ENCODE measurements around the gene ZSCAN2. TPM values are rescaled to one million over a fixed set of nuclear protein-coding genes. Genes with fewer than 3 reads are reported as not detected.

Gene ZSCAN2
- total RNA-seq, 1 donor from 2014 or later: 26.2 TPM

GRCh38 chr15:84609818-84610525, 9.2 kb downstream of the ZSCAN2 start:
- no peak overlapping the region for H3K27ac Mint-ChIP-seq

GRCh38 chr15:84611631-84612030, 10.8 kb downstream of the ZSCAN2 start:
- H3K27ac Mint-ChIP-seq: no peak overlapping the region
- H3K9me3 Mint-ChIP-seq: no peaks in the 10 kb centered on the region
- no peak for DNase-seq (ENCODE audit: extremely low spot score, unreplicated experiment)
- H3K27me3 Mint-ChIP-seq: no peaks in the 10 kb centered on the region
- TF ChIP-seq CTCF (conservative IDR thresholded peaks at IDR 0.05): no peak
- H3K36me3 Mint-ChIP-seq: peaks cover 56% of the 10 kb centered on the region
- H3K4me3 Mint-ChIP-seq: no peak overlapping the region
- peaks cover 12% of the 10 kb centered on the region for H3K4me1 Mint-ChIP-seq (ENCODE audit: unreplicated experiment)

More at GRCh38 chr15:84609818-84610525, 9.2 kb downstream of the ZSCAN2 start:
- no peak for TF ChIP-seq CTCF (conservative IDR thresholded peaks at IDR 0.05)
- Mint-ChIP-seq H3K9me3 (no peaks in the 10 kb centered on the region), H3K4me3 (no peak overlapping the region), H3K27me3 (no peaks in the 10 kb centered on the region), H3K36me3 (peaks cover 57% of the 10 kb centered on the region), H3K4me1 (ENCODE audit: unreplicated experiment) (peaks cover 27% of the 10 kb centered on the region)
- no peak for DNase-seq (ENCODE audit: extremely low spot score, unreplicated experiment)

GRCh38 chr15:84616235-84616634, 15.4 kb downstream of the ZSCAN2 start:
- DNase-seq (ENCODE audit: extremely low spot score, unreplicated experiment): no peak
- no peak for TF ChIP-seq CTCF (conservative IDR thresholded peaks at IDR 0.05)
- Mint-ChIP-seq H3K27ac (no peak overlapping the region), H3K4me1 (ENCODE audit: unreplicated experiment) (no peaks in the 10 kb centered on the region), H3K9me3 (peaks cover 13% of the 10 kb centered on the region), H3K4me3 (no peak overlapping the region), H3K27me3 (no peaks in the 10 kb centered on the region), H3K36me3 (peaks cover 52% of the 10 kb centered on the region)

GRCh38 chr15:84620626-84621025, 19.8 kb downstream of the ZSCAN2 start:
- Mint-ChIP-seq H3K27me3 (no peaks in the 10 kb centered on the region), H3K4me1 (ENCODE audit: unreplicated experiment) (no peaks in the 10 kb centered on the region), H3K27ac (no peak overlapping the region), H3K9me3 (peaks cover 20% of the 10 kb centered on the region), H3K36me3 (peaks cover 61% of the 10 kb centered on the region), H3K4me3 (no peak overlapping the region)
- no peak for DNase-seq (ENCODE audit: extremely low spot score, unreplicated experiment)
- TF ChIP-seq CTCF (conservative IDR thresholded peaks at IDR 0.05): no peak

GRCh38 chr15:84621358-84621979, 20.7 kb downstream of the ZSCAN2 start:
- H3K4me3 Mint-ChIP-seq: no peak overlapping the region
- no peak for TF ChIP-seq CTCF (conservative IDR thresholded peaks at IDR 0.05)
- no peaks in the 10 kb centered on the region for H3K4me1 Mint-ChIP-seq (ENCODE audit: unreplicated experiment)
- H3K9me3 Mint-ChIP-seq: peaks cover 20% of the 10 kb centered on the region
- H3K27me3 Mint-ChIP-seq: no peaks in the 10 kb centered on the region
- H3K27ac Mint-ChIP-seq: no peak overlapping the region
- H3K36me3 Mint-ChIP-seq: peaks cover 59% of the 10 kb centered on the region
- no peak for DNase-seq (ENCODE audit: extremely low spot score, unreplicated experiment)
